Activated B cell treated with CpG ODN at 0.5 μM for 24 hours (primary cell): Measurements from ENCODE around the gene PCDHGA5. TPM values are rescaled to one million over a fixed set of nuclear protein-coding genes. Genes with fewer than 3 reads are reported as not detected.
"Not testable (repeated sequence)": the region's sequence is repeated elsewhere in the genome, so short reads cannot be mapped to it uniquely, and the experiment has no call there.

ENCODE experiments used
- ATAC-seq: fragments of 200-7000 bp; cut with Tn5 transposase; one replicate; pipeline ENCODE4 v1.10.0; 2021; ENCODE audit warnings: low read depth, mild to moderate bottlenecking, moderate library complexity
- CTCF ChIA-PET: fragments of 350-600 bp; sonication (Branson Sonifier 250); formaldehyde crosslinking; loops from one replicate; lab custom pipeline; 2021; ENCODE audit warnings: antibody characterized with exemption; lab: Charles Lee
- POLR2A ChIA-PET: fragments of 350-600 bp; sonication (Branson Sonifier 250); formaldehyde crosslinking; loops from one replicate; lab custom pipeline; 2021; ENCODE audit warnings: antibody characterized with exemption; lab: Charles Lee
- DNase-seq: peaks from one replicate; pipeline ENCODE4 v3.0.0; 2022
- H3K27ac Mint-ChIP-seq: one replicate; pipeline ENCODE4 v1.8.0; 2020; ENCODE audit warnings: mixed read lengths
- H3K27me3 Mint-ChIP-seq: one replicate; pipeline ENCODE4 v1.8.0; 2021; ENCODE audit warnings: mixed read lengths
- H3K36me3 Mint-ChIP-seq: one replicate; pipeline ENCODE4 v1.8.0; 2021; ENCODE audit warnings: low read depth, mixed read lengths
- H3K4me1 Mint-ChIP-seq: one replicate; pipeline ENCODE4 v1.8.0; 2021; ENCODE audit warnings: mixed read lengths
- H3K4me3 Mint-ChIP-seq: one replicate; pipeline ENCODE4 v1.8.0; 2020; ENCODE audit warnings: mild to moderate bottlenecking, mixed read lengths
- H3K9me3 Mint-ChIP-seq: one replicate; pipeline ENCODE4 v1.8.0; 2020; ENCODE audit warnings: mixed read lengths
- intact Hi-C: fragments of 100-400 bp; cut with micrococcal nuclease; formaldehyde crosslinking; loops from one replicate; pipeline ENCODE4 v1.15.1; 2024
- total RNA-seq: library from RNA; stranded (reverse); gene quantifications from 2 replicates; pipeline ENCODE4 v1.2.3, GENCODE V29; 2022
- TF ChIP-seq, protein P1 (sequence below): fragments of 200-600 bp; IDR thresholded peaks from one replicate; pipeline ENCODE4 v1.8.0; 2022; ENCODE audit warnings: antibody characterized with exemption, mild to moderate bottlenecking

The PCDHGA5 gene
- total RNA-seq, 1 donor from 2014 or later, result 1.2 TPM

DNA sequence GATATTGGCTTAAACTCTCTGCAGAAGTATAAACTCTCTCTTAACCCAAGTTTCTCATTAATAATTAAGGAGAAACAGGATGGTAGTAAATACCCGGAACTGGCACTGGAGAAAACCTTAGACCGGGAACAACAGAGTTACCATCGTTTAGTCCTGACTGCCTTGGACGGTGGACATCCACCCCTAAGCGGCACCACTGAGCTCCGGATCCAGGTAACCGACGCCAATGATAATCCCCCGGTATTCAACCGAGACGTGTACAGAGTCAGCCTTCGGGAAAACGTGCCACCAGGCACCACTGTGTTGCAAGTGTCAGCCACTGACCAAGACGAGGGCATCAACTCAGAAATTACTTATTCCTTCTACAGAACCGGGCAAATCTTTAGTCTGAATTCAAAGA lies 34.6 kb downstream of the PCDHGA5 start:
- POLR2A ChIA-PET, result no interaction called here
- Mint-ChIP-seq H3K4me1 (peaks cover 6% of the 10 kb centered on the region), H3K36me3 (no peaks in the 10 kb centered on the region), H3K4me3 (no peak overlapping the region), H3K27ac (no peak overlapping the region), H3K27me3 (peaks cover 53% of the 10 kb centered on the region), H3K9me3 (peaks cover 15% of the 10 kb centered on the region)
- CTCF ChIA-PET, result interaction anchor here (1.5 to 1.8 kb wide), 2 partner anchors 24 to 126 kb away, joined by 3 to 6 read pairs; no protein-coding TSS in a partner anchor
- DNase-seq, result no peak
- no peak for ATAC-seq
- TF ChIP-seq, protein P1, sequence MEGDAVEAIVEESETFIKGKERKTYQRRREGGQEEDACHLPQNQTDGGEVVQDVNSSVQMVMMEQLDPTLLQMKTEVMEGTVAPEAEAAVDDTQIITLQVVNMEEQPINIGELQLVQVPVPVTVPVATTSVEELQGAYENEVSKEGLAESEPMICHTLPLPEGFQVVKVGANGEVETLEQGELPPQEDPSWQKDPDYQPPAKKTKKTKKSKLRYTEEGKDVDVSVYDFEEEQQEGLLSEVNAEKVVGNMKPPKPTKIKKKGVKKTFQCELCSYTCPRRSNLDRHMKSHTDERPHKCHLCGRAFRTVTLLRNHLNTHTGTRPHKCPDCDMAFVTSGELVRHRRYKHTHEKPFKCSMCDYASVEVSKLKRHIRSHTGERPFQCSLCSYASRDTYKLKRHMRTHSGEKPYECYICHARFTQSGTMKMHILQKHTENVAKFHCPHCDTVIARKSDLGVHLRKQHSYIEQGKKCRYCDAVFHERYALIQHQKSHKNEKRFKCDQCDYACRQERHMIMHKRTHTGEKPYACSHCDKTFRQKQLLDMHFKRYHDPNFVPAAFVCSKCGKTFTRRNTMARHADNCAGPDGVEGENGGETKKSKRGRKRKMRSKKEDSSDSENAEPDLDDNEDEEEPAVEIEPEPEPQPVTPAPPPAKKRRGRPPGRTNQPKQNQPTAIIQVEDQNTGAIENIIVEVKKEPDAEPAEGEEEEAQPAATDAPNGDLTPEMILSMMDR, result no peak
- intact Hi-C loops, result no loop called here

DNA sequence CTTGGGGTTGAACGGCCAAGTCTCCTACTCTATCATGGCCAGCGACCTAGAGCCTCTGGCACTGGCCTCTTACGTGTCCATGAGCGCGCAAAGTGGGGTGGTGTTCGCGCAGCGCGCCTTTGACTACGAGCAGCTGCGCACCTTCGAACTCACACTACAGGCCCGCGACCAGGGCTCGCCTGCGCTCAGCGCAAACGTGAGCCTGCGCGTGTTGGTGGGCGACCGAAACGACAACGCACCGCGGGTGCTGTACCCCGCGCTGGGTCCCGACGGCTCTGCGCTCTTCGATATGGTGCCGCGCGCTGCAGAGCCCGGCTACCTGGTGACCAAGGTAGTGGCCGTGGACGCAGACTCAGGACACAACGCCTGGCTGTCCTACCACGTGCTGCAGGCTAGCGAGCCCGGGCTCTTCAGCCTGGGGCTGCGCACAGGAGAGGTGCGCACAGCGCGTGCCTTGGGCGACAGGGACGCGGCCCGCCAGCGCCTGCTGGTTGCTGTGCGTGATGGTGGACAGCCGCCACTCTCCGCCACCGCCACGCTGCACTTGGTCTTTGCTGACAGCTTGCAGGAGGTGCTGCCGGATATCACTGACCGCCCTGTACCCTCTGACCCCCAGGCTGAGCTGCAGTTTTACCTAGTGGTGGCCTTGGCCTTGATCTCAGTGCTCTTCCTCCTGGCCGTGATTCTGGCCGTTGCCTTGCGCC lies 35.7 kb downstream of the PCDHGA5 start:
- DNase-seq (no peak), ATAC-seq (no peak)
- intact Hi-C loops, result no loop called here
- H3K27ac Mint-ChIP-seq, result no peak overlapping the region
- no peaks in the 10 kb centered on the region for H3K36me3 Mint-ChIP-seq
- H3K4me1 Mint-ChIP-seq, result peaks cover 6% of the 10 kb centered on the region
- ChIA-PET POLR2A (interaction anchor here (0.6 kb wide), 1 partner anchor 351 kb away, joined by 3 read pairs; no protein-coding TSS in a partner anchor), CTCF (no interaction called here)
- H3K27me3 Mint-ChIP-seq, result peaks cover 55% of the 10 kb centered on the region
- H3K9me3 Mint-ChIP-seq, result peaks cover 17% of the 10 kb centered on the region
- TF ChIP-seq, protein P1, result no peak
- H3K4me3 Mint-ChIP-seq, result no peak overlapping the region

DNA sequence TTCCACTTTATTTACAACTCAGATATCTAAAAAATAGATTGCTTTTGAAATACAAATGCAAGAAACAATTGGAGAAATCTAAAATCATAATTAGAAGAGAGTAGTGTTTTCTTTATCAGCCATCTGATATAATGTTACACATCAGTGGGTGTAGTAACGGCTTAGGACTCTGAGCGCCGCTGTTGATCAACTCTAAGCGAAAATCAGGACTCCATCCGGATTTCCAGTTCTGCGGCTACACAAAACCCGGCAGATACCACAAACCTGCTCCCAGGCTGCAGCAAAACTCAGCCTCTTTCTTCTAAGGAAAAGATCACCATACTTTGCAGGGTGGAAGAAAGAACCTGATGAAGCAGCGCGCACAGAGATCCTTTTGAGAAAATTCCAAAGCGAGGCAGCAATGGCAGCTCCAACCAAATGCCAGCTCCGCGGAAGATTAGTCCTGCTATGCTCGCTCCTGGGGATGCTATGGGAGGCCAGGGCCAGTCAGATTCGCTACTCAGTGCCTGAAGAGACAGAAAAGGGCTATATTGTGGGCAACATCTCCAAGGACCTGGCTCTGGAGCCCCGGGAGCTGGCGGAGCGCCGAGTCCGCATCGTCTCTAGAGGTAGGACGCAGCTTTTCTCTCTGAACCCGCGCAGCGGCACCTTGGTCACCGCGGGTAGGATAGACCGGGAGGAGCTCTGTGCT lies 38.7 kb downstream of the PCDHGA5 start, which contains the start of gene PCDHGA9:
Gene PCDHGA9 (plus strand): TSS at position 226 of the 691 bp plus-strand sequence. CDS start 175 bp downstream, at position 401.
- intact Hi-C loops, result no loop called here
- Mint-ChIP-seq H3K9me3 (peaks cover 21% of the 10 kb centered on the region), H3K4me1 (peaks cover 6% of the 10 kb centered on the region), H3K27ac (no peak within 1 kb of the TSS), H3K4me3 (peak within 1 kb of the TSS; percentile 70), H3K36me3 (no peaks in the 10 kb centered on the region), H3K27me3 (peaks cover 51% of the 10 kb centered on the region)
- CTCF ChIA-PET, result no interaction called here
- no peak for DNase-seq
- POLR2A ChIA-PET, result no interaction called here
- no peak for ATAC-seq
- TF ChIP-seq, protein P1, result no peak

DNA sequence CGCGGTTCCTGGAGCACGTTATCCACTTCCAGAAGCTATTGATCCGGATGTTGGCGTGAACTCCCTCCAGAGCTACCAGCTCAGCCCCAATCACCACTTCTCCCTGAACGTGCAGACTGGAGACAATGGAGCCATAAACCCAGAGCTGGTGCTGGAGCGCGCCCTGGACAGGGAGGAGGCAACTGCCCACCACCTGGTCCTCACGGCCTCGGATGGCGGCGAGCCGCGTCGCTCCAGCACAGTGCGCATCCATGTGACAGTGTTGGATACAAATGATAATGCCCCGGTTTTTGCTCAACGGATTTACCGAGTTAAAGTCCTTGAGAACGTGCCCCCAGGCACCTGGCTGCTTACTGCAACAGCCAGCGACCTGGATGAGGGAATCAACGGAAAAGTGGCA lies 39.4 kb downstream of the PCDHGA5 start:
- no peaks in the 10 kb centered on the region for H3K36me3 Mint-ChIP-seq
- DNase-seq, result no peak
- ChIA-PET POLR2A (no interaction called here), CTCF (no interaction called here)
- H3K27ac Mint-ChIP-seq, result no peak overlapping the region
- H3K27me3 Mint-ChIP-seq, result peaks cover 53% of the 10 kb centered on the region
- TF ChIP-seq, protein P1, result no peak
- H3K9me3 Mint-ChIP-seq, result peaks cover 21% of the 10 kb centered on the region
- H3K4me3 Mint-ChIP-seq, result no peak overlapping the region
- peaks cover 6% of the 10 kb centered on the region for H3K4me1 Mint-ChIP-seq
- intact Hi-C loops, result no loop called here
- ATAC-seq, result no peak

DNA sequence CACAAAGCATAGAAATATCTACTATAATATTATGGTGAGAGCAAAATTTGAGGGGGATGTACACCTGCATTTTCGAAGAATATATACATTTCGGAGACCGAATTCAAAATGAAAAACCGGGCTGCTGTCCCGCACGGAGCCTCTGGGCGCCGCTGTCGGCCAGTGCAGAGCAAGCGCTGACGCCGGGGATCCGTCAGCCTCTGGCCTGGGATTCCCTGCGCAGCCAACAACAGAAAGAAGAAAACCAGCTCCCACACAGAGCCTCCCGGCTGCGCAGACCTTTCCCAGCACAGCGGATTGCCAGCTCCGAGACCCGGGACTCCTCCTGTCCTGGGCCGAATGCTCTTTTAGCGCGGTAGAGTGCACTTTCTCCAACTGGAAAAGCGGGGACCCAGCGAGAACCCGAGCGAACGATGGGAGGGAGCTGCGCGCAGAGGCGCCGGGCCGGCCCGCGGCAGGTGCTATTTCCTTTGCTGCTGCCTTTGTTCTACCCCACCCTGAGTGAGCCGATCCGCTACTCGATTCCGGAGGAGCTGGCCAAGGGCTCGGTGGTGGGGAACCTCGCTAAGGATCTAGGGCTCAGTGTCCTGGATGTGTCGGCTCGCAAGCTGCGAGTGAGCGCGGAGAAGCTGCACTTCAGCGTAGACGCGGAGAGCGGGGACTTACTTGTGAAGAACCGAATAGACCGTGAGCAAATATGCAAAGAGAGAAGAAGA lies 44.0 kb downstream of the PCDHGA5 start, which contains the start of gene PCDHGB6:
Gene PCDHGB6 (plus strand): TSS at position 232 of the 716 bp plus-strand sequence. CDS start 182 bp downstream, at position 414.
- Mint-ChIP-seq H3K27me3 (peaks cover 52% of the 10 kb centered on the region), H3K4me3 (peak within 1 kb of the TSS; percentile 62), H3K27ac (peak within 1 kb of the TSS; percentile 1), H3K9me3 (peaks cover 20% of the 10 kb centered on the region)
- DNase-seq, H3K4me1 Mint-ChIP-seq, H3K36me3 Mint-ChIP-seq, POLR2A ChIA-PET, intact Hi-C loops: not testable (repeated sequence)
- peak; percentile 78 for ATAC-seq
- CTCF ChIA-PET, result interaction anchor here (0.7 to 2.3 kb wide), 5 partner anchors 10 to 160 kb away, joined by 3 to 9 read pairs (median 3); partner anchors contain the start of genes PCDHGB5 and PCDHGC3
